Caco-2 (cell line): ENCODE results near the gene PSMD1. TPM values are rescaled to one million over a fixed set of nuclear protein-coding genes. Genes with fewer than 3 reads are reported as not detected.

Source experiments
- BruUV-seq: library from RNA; stranded (reverse); fragments of 400-500 nt; replicated peaks from 2 replicates; lab custom pipeline; 2021; lab: Mats Ljungman, UMichigan
- CTCF ChIA-PET: fragments of 300-600 bp; sonication (Branson Sonifier 250); formaldehyde crosslinking; loops from one replicate; lab custom pipeline; 2022; ENCODE audit warnings: antibody characterized with exemption; lab: Charles Lee
- POLR2A ChIA-PET: fragments of 300-600 bp; sonication (Branson Sonifier 250); formaldehyde crosslinking; loops from one replicate; lab custom pipeline; 2022; ENCODE audit warnings: antibody characterized with exemption; lab: Charles Lee
- DNase-seq, 2 experiments: peaks; one replicate each; pipeline versions ENCODE4 v3.0.0 to v3.0.0-alpha.2; 2020 to 2022
- H3K27me3 ChIP-seq: replicated peaks from 2 replicates; pipeline ENCODE4 v1.6.0; 2011; ENCODE audit warnings: low read length; ENCODE audit not compliant: control insufficient read depth, insufficient read depth
- H3K36me3 ChIP-seq: 2 replicates; pipeline ENCODE4 v1.5.1; 2011; ENCODE audit warnings: low read length; ENCODE audit not compliant: control insufficient read depth, insufficient read depth
- H3K4me1 ChIP-seq: fragments of 250-450 bp; sonication (Bioruptor Pico); 2 replicates; pipeline ENCODE4 v1.5.1; 2020; ENCODE audit warnings: mild to moderate bottlenecking
- H3K4me3 ChIP-seq: 2 replicates; pipeline ENCODE4 v1.5.1; 2011; ENCODE audit warnings: low read depth, mild to moderate bottlenecking, control low read depth, low read length
- H3K9me3 ChIP-seq: fragments of 250-450 bp; sonication (Bioruptor Pico); 2 replicates; pipeline ENCODE4 v1.5.1; 2020; ENCODE audit warnings: mild to moderate bottlenecking, moderate library complexity
- H3K27ac Mint-ChIP-seq: one replicate; pipeline ENCODE4 v1.8.0; 2022; ENCODE audit warnings: mixed read lengths; ENCODE audit not compliant: unreplicated experiment
- H3K27me3 Mint-ChIP-seq: one replicate; pipeline ENCODE4 v1.8.0; 2022; ENCODE audit warnings: mixed read lengths; ENCODE audit not compliant: insufficient read depth, unreplicated experiment
- H3K36me3 Mint-ChIP-seq: one replicate; pipeline ENCODE4 v1.8.0; 2022; ENCODE audit warnings: mild to moderate bottlenecking, mixed read lengths; ENCODE audit not compliant: insufficient read depth, unreplicated experiment
- H3K4me1 Mint-ChIP-seq: one replicate; pipeline ENCODE4 v1.8.0; 2022; ENCODE audit warnings: low read depth, mixed read lengths; ENCODE audit not compliant: unreplicated experiment
- H3K4me3 Mint-ChIP-seq: one replicate; pipeline ENCODE4 v1.8.0; 2022; ENCODE audit warnings: mild to moderate bottlenecking, moderate library complexity, mixed read lengths; ENCODE audit not compliant: unreplicated experiment
- H3K9me3 Mint-ChIP-seq: one replicate; pipeline ENCODE4 v1.8.0; 2022; ENCODE audit warnings: mixed read lengths; ENCODE audit not compliant: unreplicated experiment
- CTCF ChIP-seq, 2 experiments: fragments of 200-600 bp in 1 of 2; IDR thresholded peaks; 1 replicate in 1 of 2; 2 replicates in 1 of 2; pipeline versions ENCODE4 v1.5.1 to v1.8.0; 2011 to 2022; ENCODE audit warnings: antibody characterized with exemption in 1 of 2, control low read depth in 1 of 2, inconsistent platforms in 1 of 2, low read depth in 1 of 2, low read length in 1 of 2, mild to moderate bottlenecking in 1 of 2, moderate library complexity in 1 of 2; ENCODE audit not compliant: insufficient read depth in 1 of 2, severe bottlenecking in 1 of 2, unreplicated experiment in 1 of 2
- intact Hi-C: fragments of 100-400 bp; cut with micrococcal nuclease; formaldehyde crosslinking; loops from one replicate; pipeline ENCODE4 v1.10.0; 2022; ENCODE audit not compliant: unreplicated experiment
- total RNA-seq: library from RNA; stranded (reverse); gene quantifications from 2 replicates; pipeline ENCODE4 v1.2.3, GENCODE V29; 2022

Gene PSMD1
- total RNA-seq, 1 experiment from 2014 or later: 126 TPM

- H3K36me3 Mint-ChIP-seq: no peaks in the 10 kb centered on the region
- DNase-seq: no peak
- Histone ChIP-seq H3K27me3 (no peaks in the 10 kb centered on the region), H3K4me1 (peaks cover 41% of the 10 kb centered on the region), H3K36me3 (no peaks in the 10 kb centered on the region), H3K9me3 (no peaks in the 10 kb centered on the region), H3K4me3 (no peak overlapping the region)
- no peak overlapping the region for H3K4me3 Mint-ChIP-seq
- no peak for TF ChIP-seq CTCF (IDR thresholded peaks at IDR 0.05; ENCODE audit: insufficient read depth in 1 of 2, low read depth in 1 of 2, low read length in 1 of 2, severe bottlenecking in 1 of 2, unreplicated experiment in 1 of 2)
- H3K27me3 Mint-ChIP-seq: no peaks in the 10 kb centered on the region
- ChIA-PET POLR2A (no interaction called here), CTCF (no interaction called here)
- BruUV-seq: no TSS peak
- peaks cover 10% of the 10 kb centered on the region for H3K4me1 Mint-ChIP-seq
- no peak overlapping the region for H3K27ac Mint-ChIP-seq
- intact Hi-C loops: no loop called here
- no peaks in the 10 kb centered on the region for H3K9me3 Mint-ChIP-seq
These were observed 27.1 kb upstream of the PSMD1 start for GRCh38 chr2:231029563-231029962.

- intact Hi-C loops: no loop called here
- CTCF ChIA-PET: no interaction called here
- no peak for DNase-seq
These were observed 25.9 kb upstream of the PSMD1 start for GRCh38 chr2:231030725-231031124.

GRCh38 chr2:231032575-231033140 is 24.0 kb upstream of the PSMD1 start:
- Mint-ChIP-seq H3K27ac (peak overlapping the region; percentile 97), H3K4me1 (peaks cover 17% of the 10 kb centered on the region), H3K27me3 (no peaks in the 10 kb centered on the region), H3K4me3 (no peak overlapping the region), H3K36me3 (no peaks in the 10 kb centered on the region), H3K9me3 (no peaks in the 10 kb centered on the region)
- Histone ChIP-seq H3K4me3 (no peak overlapping the region), H3K9me3 (no peaks in the 10 kb centered on the region), H3K4me1 (peaks cover 62% of the 10 kb centered on the region), H3K36me3 (no peaks in the 10 kb centered on the region), H3K27me3 (no peaks in the 10 kb centered on the region)
- intact Hi-C loops: no loop called here
- BruUV-seq: no TSS peak
- DNase-seq: no peak
- CTCF ChIA-PET: interaction anchor here (0.7 kb wide), 1 partner anchor 1538 kb away, joined by 4 read pairs; no protein-coding TSS in a partner anchor
- POLR2A ChIA-PET: no interaction called here
- no peak for TF ChIP-seq CTCF (IDR thresholded peaks at IDR 0.05; ENCODE audit: insufficient read depth in 1 of 2, low read depth in 1 of 2, low read length in 1 of 2, severe bottlenecking in 1 of 2, unreplicated experiment in 1 of 2)

More at GRCh38 chr2:231030725-231031124, 25.9 kb upstream of the PSMD1 start:
- H3K27me3 Mint-ChIP-seq: no peaks in the 10 kb centered on the region
- H3K9me3 ChIP-seq: no peaks in the 10 kb centered on the region
- TF ChIP-seq CTCF (IDR thresholded peaks at IDR 0.05; ENCODE audit: insufficient read depth in 1 of 2, low read depth in 1 of 2, low read length in 1 of 2, severe bottlenecking in 1 of 2, unreplicated experiment in 1 of 2): no peak
- H3K9me3 Mint-ChIP-seq: no peaks in the 10 kb centered on the region
- no TSS peak for BruUV-seq
- H3K36me3 ChIP-seq: no peaks in the 10 kb centered on the region
- peaks cover 10% of the 10 kb centered on the region for H3K4me1 Mint-ChIP-seq
- H3K4me3 Mint-ChIP-seq: no peak overlapping the region
- peaks cover 53% of the 10 kb centered on the region for H3K4me1 ChIP-seq
- H3K27ac Mint-ChIP-seq: no peak overlapping the region
- H3K4me3 ChIP-seq: no peak overlapping the region
- no peaks in the 10 kb centered on the region for H3K36me3 Mint-ChIP-seq
- H3K27me3 ChIP-seq: no peaks in the 10 kb centered on the region
- POLR2A ChIA-PET: no interaction called here
